Measurements from ENCODE around the gene STK35. TPM values are rescaled to one million over a fixed set of nuclear protein-coding genes. Genes with fewer than 3 reads are reported as not detected.
"Not testable (repeated sequence)": the region's sequence is repeated elsewhere in the genome, so short reads cannot be mapped to it uniquely, and the experiment has no call there.

The STK35 gene
- total RNA-seq, 1 experiment from 2014 or later = 38.2 TPM

DNA sequence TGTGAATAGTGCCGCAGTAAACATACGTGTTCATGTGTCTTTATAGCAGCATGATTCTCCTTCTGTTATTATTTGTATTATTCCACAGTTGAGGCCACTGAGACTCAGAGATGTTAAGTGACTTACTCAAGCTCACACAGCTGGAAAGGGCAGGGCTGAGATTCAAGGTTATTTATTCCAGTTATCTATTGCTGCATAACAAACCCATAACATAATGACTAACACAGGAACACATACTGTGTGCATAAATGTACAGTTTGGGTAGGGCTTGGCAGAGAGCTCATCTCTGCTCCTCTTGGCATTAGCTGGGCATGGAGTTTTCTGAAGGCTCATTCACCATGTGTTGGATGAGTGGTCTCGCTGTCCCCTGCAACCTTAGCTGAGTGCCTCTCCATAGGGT, 68.8 kb downstream of the STK35 start:
- intact Hi-C loops (cut with micrococcal nuclease; ENCODE audit: unreplicated experiment) = loop anchor here (5.0 to 10.0 kb wide), 2 partner anchors 283 to 366 kb away; no protein-coding TSS in a partner anchor
- no peak for TF ChIP-seq EZH2 (IDR thresholded peaks at IDR 0.05; ENCODE audit: borderline replicate concordance, low read depth, low read length, poor library complexity, severe bottlenecking)
- TF ChIP-seq, protein P1, sequence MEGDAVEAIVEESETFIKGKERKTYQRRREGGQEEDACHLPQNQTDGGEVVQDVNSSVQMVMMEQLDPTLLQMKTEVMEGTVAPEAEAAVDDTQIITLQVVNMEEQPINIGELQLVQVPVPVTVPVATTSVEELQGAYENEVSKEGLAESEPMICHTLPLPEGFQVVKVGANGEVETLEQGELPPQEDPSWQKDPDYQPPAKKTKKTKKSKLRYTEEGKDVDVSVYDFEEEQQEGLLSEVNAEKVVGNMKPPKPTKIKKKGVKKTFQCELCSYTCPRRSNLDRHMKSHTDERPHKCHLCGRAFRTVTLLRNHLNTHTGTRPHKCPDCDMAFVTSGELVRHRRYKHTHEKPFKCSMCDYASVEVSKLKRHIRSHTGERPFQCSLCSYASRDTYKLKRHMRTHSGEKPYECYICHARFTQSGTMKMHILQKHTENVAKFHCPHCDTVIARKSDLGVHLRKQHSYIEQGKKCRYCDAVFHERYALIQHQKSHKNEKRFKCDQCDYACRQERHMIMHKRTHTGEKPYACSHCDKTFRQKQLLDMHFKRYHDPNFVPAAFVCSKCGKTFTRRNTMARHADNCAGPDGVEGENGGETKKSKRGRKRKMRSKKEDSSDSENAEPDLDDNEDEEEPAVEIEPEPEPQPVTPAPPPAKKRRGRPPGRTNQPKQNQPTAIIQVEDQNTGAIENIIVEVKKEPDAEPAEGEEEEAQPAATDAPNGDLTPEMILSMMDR (conservative IDR thresholded peaks at IDR 0.05; ENCODE audit: low read depth, low read length) = no peak
- no peak for DNase-seq (ENCODE audit: low spot score)
- CTCF ChIA-PET = interaction anchor here (0.5 kb wide), 1 partner anchor 21 kb away, joined by 3 read pairs; no protein-coding TSS in a partner anchor
- POLR2A ChIA-PET (ENCODE audit: low non-redundant PET) = no interaction called here
- BruUV-seq (replicated peaks) = no TSS peak
- H3K27ac ChIP-seq (ENCODE audit: low read depth, low read length, poor library complexity, severe bottlenecking) = no peak overlapping the region
- no peak overlapping the region for H3K4me3 ChIP-seq (ENCODE audit: low read depth, low read length, poor library complexity, severe bottlenecking)
- no peaks in the 10 kb centered on the region for H3K27me3 ChIP-seq (replicated peaks; ENCODE audit: insufficient read depth, low read depth, low read length, poor library complexity)
- H3K9me3 ChIP-seq (ENCODE audit: low read depth, low read length, poor library complexity, severe bottlenecking) = no peaks in the 10 kb centered on the region
- H3K36me3 ChIP-seq (ENCODE audit: insufficient read depth, low read length, poor library complexity, severe bottlenecking) = no peaks in the 10 kb centered on the region
- H3K4me1 ChIP-seq (ENCODE audit: insufficient read depth, low read length, poor library complexity, severe bottlenecking) = no peaks in the 10 kb centered on the region

DNA sequence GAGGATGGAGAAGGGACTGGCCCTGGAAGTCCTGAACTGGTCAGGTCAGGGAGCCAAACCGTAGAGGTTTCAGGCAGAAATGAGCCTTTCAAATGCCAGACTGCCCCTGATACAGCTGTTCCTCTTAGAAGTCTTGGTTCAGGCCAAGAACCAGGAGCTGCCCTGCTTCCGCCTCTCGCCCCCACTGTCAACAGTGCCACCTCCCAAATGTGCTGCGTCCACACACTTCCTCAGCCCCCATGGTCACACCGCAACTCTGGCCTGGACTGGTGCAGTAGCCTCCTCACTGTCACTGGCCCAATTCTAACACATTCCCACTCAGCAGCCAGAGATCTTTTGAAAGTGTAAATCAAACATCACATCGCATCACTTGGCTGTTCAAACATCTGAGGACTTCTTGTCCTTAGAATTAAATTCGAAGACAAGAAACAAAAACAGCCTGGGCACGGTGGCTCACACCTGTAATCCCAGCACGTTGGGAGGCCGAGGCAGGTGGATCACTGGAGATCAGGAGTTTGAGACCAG, 69.7 kb downstream of the STK35 start:
- H3K27ac ChIP-seq (ENCODE audit: low read depth, low read length, poor library complexity, severe bottlenecking) = no peak overlapping the region
- no peak for DNase-seq (ENCODE audit: low spot score)
- H3K4me3 ChIP-seq (ENCODE audit: low read depth, low read length, poor library complexity, severe bottlenecking) = no peak overlapping the region
- no peak for TF ChIP-seq EZH2 (IDR thresholded peaks at IDR 0.05; ENCODE audit: borderline replicate concordance, low read depth, low read length, poor library complexity, severe bottlenecking)
- TF ChIP-seq, protein P1 (conservative IDR thresholded peaks at IDR 0.05; ENCODE audit: low read depth, low read length) = no peak
- H3K4me1 ChIP-seq (ENCODE audit: insufficient read depth, low read length, poor library complexity, severe bottlenecking) = no peaks in the 10 kb centered on the region
- CTCF ChIA-PET = interaction anchor here (1.2 kb wide), 1 partner anchor 37 kb away, joined by 4 read pairs; no protein-coding TSS in a partner anchor
- no TSS peak for BruUV-seq (replicated peaks)
- POLR2A ChIA-PET (ENCODE audit: low non-redundant PET) = no interaction called here
- H3K27me3 ChIP-seq (replicated peaks; ENCODE audit: insufficient read depth, low read depth, low read length, poor library complexity) = no peaks in the 10 kb centered on the region
- intact Hi-C loops (cut with micrococcal nuclease; ENCODE audit: unreplicated experiment) = loop anchor here (5.0 to 10.0 kb wide), 2 partner anchors 284 to 367 kb away; no protein-coding TSS in a partner anchor
- H3K36me3 ChIP-seq (ENCODE audit: insufficient read depth, low read length, poor library complexity, severe bottlenecking) = no peaks in the 10 kb centered on the region
- H3K9me3 ChIP-seq (ENCODE audit: low read depth, low read length, poor library complexity, severe bottlenecking) = no peaks in the 10 kb centered on the region

DNA sequence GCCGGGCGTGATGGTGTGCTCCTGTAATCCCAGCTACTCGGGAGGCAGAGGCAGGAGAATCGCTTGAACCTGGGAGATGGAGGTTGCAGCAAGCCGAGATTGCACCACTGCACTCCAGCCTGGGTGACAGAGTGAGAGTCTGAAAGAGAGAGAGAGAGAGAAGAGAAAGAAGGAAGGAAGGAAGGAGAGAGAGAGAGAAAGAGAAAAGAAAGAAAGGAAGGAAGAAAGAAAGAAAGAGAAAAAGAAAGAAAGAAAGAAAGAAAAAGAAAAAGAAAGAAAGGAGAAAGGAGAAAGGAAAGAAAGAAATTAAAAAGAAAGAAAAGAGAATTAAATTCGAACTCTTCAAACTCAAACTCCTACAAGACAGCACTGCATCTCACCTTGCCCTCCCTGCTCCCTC, 70.2 kb downstream of the STK35 start:
- ChIA-PET CTCF (interaction anchor here (0.9 to 1.5 kb wide), 7 partner anchors 11 to 407 kb away, joined by 3 to 10 read pairs (median 7); no protein-coding TSS in a partner anchor), POLR2A (ENCODE audit: low non-redundant PET) (interaction anchor here (0.6 kb wide), 1 partner anchor 10 kb away, joined by 11 read pairs; no protein-coding TSS in a partner anchor)

More for the DNA sequence above, 70.2 kb downstream of the STK35 start:
- not testable (repeated sequence) for H3K27ac ChIP-seq (ENCODE audit: low read depth, low read length, poor library complexity, severe bottlenecking); H3K4me3 ChIP-seq (ENCODE audit: low read depth, low read length, poor library complexity, severe bottlenecking); BruUV-seq (replicated peaks); H3K27me3 ChIP-seq (replicated peaks; ENCODE audit: insufficient read depth, low read depth, low read length, poor library complexity); H3K4me1 ChIP-seq (ENCODE audit: insufficient read depth, low read length, poor library complexity, severe bottlenecking); DNase-seq (ENCODE audit: low spot score); H3K9me3 ChIP-seq (ENCODE audit: low read depth, low read length, poor library complexity, severe bottlenecking); H3K36me3 ChIP-seq (ENCODE audit: insufficient read depth, low read length, poor library complexity, severe bottlenecking)
- intact Hi-C loops (cut with micrococcal nuclease; ENCODE audit: unreplicated experiment) = loop anchor here (1.0 to 10.0 kb wide), 5 partner anchors 166 to 407 kb away; no protein-coding TSS in a partner anchor

Measured in A673 (cell line).